NCI-H774 (cell line): Measurements from ENCODE around the gene URB1.
"Not testable (repeated sequence)": the region's sequence is repeated elsewhere in the genome, so short reads cannot be mapped to it uniquely, and the experiment has no call there.

Experiments used
- DNase-seq: peaks from one replicate; lab custom pipeline; 2025; lab: John Stamatoyannopoulos, UW

Gene URB1

DNA sequence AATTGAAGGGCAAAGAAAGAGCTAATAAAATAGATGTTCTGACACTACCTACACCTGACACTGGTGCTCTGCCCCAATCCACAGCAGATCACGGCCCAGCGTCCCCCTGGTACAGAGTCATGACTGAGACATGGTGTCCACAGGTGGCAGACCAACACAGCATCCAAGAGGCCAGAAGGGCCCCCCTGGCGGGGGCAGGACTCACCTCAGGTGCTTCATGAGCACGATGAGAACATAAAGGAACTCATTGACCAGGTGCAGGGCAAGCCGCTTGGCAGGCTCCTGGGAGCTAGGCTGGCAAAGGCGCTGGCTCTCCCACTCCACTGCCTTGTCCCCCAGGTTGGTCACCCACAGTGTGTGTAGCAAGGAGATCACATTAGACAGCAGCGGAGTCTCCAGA is 73.8 kb downstream of the URB1 start:
- no peak for DNase-seq

- DNase-seq: no peak
These were observed 75.1 kb downstream of the URB1 start for GRCh38 chr21:32317726-32318125.

GRCh38 chr21:32316361-32317215 is 76.2 kb downstream of the URB1 start:
- DNase-seq: no peak

- DNase-seq: no peak
These were observed 77.1 kb downstream of the URB1 start for GRCh38 chr21:32315511-32316281.

DNA sequence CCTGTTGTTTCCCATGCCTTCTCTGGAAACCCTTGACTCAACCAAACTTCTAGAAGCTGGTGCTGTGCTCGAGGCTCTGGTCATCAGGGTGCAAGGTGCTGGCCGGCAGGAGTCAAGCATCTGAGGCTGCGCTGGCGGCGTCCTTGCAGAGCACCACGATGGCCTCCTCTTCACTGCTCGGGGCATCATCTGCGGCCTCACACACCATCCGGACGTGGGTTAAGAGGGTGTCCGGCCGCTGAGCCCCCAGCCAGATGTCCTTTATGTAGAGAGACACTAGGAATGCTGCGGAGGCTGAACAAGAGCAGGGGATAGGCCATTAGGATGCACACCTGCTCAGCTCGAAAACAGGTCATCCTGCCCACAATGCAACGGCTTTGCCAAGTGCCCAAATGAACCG is 78.0 kb downstream of the URB1 start:
- no peak for DNase-seq

GRCh38 chr21:32312976-32313375 is 79.8 kb downstream of the URB1 start:
- DNase-seq: no peak

- no peak for DNase-seq
These were observed 80.5 kb downstream of the URB1 start for GRCh38 chr21:32312326-32312725.

- DNase-seq: no peak
These were observed 81.2 kb downstream of the URB1 start for GRCh38 chr21:32311621-32312020.

DNA sequence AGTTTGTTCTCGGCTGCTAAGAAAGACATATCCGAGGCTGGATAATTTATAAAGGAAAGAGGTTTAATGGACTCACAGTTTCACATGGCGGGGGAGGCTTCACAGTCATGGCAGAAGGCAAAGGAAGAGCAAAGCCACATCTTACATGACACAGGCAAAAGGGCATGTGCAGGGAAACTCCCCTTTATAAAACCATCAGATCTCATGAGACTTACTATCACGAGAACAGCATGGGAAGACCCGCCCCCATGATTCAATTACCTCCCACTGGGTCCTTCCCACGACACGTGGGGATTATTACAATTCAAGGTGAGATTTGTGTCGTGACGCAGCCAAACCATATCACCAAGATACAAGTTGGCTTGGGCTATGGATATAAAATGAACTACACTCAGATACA is 81.8 kb downstream of the URB1 start:
- not testable (repeated sequence) for DNase-seq

- DNase-seq: no peak
These were observed 82.8 kb downstream of the URB1 start for GRCh38 chr21:32309906-32310460.

DNA sequence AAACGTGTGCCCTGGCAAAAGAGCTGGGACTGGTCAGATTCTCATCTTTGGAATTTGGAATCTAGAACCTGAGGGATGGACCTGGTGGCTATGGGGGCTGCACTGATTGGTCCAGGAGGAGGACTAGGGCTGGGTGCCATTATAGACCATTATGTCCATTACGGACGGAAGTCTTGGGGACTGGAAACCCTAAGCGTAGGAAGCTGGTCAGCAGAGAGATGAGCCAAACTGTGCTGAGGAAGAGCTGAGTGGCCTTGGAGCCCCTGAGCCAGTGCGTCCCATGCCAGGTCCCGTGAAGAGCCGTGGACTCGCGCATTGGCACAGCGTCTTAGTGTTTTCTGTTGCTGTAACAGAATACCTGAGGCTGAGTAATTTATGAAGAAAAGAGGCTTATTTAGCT is 84.1 kb downstream of the URB1 start:
- DNase-seq: no peak

- no peak for DNase-seq
These were observed 85.1 kb downstream of the URB1 start for GRCh38 chr21:32307706-32308105.

DNA sequence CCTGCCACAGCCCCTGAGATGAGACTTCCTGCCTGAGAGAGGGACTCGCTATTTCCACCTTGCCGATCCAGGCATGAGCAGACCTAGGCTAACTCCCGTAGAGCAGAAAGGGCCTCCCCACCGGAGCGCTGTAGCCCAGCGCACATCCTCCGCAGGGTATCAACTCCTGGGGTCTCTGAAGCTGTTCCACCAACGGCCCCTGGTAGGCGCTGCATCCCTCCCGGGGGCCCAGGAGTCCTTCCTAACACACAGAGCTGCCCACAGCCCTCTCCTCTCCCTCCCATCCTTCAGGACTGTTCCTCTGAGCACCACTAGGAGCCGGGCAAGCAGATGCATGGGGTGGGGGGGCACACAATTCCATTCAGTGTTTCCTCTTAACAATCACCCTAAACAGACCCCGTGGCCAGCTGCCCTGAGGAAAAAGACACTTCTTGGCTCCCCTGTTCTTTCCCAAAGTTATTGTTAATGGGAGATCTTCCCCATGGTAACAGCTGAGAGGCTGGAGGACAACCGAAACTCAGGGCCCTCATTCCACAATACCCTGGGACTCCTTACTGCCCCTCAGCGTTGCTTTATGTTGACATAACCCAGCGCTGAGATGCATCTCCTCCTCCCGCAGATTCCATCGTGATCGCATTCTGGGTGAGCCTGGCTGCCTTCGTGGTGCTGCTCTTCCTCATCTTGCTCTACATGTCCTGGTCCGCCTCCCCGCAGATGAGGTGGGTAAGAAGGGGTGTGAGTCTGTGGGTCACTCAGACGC is 86.6 kb downstream of the URB1 start:
- DNase-seq: no peak

DNA sequence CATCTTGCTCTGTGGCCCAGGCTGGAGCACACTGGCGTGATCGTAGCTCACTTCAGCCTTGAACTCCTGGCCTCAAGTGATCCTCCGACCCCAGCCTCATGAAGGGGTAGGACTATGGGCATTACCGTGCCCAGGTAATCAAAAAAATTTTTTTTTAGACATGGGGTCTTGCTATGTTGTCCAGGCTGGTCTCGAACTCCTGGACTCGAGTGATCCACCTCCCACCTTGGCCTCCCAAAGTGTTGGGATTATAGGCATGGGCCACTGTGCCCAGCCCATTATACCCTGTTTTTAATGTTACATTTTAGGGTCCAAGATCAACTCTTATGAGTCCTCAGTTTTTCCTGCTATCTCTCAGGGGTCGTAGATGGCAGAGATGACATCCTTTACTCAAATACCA is 87.8 kb downstream of the URB1 start:
- DNase-seq: no peak

DNA sequence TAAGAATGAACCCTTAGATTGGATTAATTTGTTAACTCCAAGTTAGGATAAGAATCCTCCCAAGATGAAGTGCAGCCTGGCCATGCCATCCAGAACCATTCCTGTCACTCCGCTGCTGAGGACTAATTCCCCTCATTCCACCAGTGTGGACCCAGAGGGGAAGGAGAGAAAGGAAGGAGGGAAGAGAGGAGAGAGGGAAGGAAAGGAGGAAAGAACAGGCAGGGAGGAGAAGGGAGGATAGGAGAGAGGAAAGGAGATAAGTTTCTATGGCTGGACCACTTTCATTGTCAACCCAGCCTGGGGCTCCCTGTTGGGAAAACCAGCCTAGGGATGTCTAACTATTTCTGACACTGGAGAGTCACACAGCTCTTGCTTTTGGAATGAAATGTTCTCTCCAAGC is 89.4 kb downstream of the URB1 start:
- no peak for DNase-seq

DNA sequence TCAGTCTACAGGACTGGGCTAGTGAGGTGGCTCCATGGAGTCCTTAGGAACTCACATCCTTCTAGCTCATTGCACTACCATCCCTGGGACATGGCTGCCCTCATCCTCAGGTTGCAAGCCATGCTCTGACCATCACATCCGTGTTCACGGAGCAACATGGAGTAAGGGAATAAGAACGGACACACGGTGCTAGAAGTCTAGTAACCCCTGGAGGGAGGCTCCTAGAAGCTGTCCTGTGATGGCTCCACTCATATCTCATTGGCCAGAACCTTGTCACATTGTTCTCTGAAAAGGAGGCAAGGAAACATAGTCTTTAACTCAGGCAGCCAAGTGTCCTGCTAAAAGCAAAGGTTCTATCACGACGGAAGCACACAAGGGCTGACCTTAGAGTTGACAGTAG is 90.3 kb downstream of the URB1 start:
- DNase-seq: no peak

DNA sequence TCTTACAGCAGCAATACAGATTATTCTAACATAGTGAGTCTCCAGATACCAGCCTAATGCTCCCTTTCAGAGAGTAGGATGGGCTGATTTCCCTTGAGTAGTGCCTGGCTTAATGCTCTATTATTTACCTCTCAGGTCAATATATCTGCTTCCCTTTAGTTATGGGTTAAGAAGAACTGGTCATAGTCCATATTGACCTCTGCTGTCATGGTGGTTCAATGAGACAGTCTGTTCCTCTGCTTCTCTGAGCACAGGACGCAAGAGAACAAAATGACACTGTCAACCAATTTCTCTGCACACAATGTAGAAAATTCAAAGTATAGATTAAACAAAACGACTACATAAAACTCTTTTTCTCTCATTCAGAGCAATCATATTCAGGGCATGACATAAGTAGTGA is 91.2 kb downstream of the URB1 start:
- DNase-seq: no peak

DNA sequence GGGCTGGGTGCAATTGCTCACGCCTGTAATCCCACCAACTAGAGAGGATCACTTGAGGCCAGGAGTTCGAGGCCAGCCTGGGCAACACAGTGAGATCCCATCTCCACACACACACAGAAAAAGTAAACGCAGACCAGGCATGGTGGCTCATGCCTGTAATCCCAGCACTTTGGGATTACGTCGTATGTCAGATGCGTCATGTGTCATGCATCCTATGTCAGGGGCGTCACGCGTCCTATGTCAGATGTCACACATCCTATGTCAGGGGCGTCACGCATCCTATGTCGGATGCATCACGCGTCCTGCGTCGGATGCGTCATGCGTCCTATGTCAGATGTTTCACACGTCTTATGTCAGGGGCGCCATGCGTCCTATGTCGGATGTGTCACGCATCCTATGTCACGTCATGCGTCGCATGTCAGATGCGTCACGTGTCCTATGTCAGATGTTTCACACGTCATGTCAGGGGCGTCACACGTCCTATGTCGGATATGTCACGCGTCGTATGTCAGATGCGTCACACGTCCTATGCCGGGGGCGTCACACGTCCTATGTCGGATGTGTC is 92.6 kb downstream of the URB1 start:
- no peak for DNase-seq

DNA sequence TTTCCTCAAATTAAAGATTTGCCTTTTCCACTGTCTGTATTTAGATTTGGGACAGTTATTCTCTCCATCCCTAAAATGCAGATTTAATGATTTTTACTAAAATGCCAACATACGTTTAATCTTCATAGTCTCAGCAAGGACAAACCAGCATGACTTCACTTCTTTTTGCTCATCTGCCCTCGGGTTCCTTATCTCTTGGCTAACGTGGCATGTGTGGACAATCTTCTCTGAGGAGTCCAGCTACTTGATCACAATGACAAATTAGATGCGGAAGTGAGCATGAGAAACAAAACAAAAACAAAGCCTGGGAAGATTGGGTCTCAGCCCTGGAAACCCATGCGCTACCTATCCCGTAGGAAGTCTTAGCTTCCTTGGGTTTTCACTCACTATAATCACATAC is 93.1 kb downstream of the URB1 start:
- DNase-seq: no peak

DNA sequence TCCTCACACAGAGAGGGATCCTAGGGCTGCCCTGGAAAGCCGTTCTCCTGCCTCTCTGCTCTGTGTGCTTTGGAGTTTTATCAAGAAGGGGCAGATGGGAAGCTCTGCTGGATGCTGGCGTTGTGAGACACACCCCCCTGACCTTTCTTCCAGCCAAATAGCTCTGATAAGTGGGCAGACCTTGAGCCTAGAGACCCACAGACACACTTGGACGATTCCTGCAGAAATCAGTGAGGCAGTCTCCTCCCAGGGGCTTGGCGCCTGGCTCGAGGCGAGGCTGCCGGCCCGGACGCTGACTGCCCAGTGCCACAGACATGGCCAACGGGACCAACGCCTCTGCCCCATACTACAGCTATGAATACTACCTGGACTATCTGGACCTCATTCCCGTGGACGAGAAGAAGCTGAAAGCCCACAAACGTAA is 94.1 kb downstream of the URB1 start, which contains the start of gene MRAP:
Gene MRAP, plus strand, starts transcription at position 198 of the 424 bp plus-strand sequence. Its CDS starts 117 bp downstream, at position 315.
- DNase-seq: no peak

- DNase-seq: no peak
These were observed 94.7 kb downstream of the URB1 start for GRCh38 chr21:32298148-32298559.

GRCh38 chr21:32297449-32297848 is 95.4 kb downstream of the URB1 start:
- no peak for DNase-seq
